Panc1 (cell line): Measurements from ENCODE around the gene CDSN. TPM values are rescaled to one million over a fixed set of nuclear protein-coding genes. Genes with fewer than 3 reads are reported as not detected.

Experiments
- ATAC-seq: fragments of 200-7000 bp; cut with Tn5 transposase; 2 replicates; pipeline ENCODE4 v1.9.1; 2020; ENCODE audit warnings: mild to moderate bottlenecking, moderate library complexity
- BruUV-seq: library from RNA; stranded (reverse); fragments of 400-500 nt; replicated peaks from 2 replicates; lab custom pipeline; 2021; lab: Mats Ljungman, UMichigan
- CTCF ChIA-PET: fragments of 300-600 bp; sonication (Branson Sonifier 250); formaldehyde crosslinking; loops from one replicate; lab custom pipeline; 2022; ENCODE audit warnings: antibody characterized with exemption; lab: Charles Lee
- POLR2A ChIA-PET: fragments of 300-600 bp; sonication (Branson Sonifier 250); formaldehyde crosslinking; loops from one replicate; lab custom pipeline; 2022; ENCODE audit warnings: antibody characterized with exemption; lab: Charles Lee
- DNase-seq: peaks from one replicate; pipeline ENCODE4 v3.0.0-alpha.2; 2010; ENCODE audit warnings: low read depth, low spot score
- H3K27ac ChIP-seq: 2 replicates; pipeline ENCODE4 v1.5.1; 2011; ENCODE audit warnings: mild to moderate bottlenecking, low read length, inconsistent platforms
- H3K27me3 ChIP-seq: fragments of 200-500 bp; sonication (Bioruptor generic); 2 replicates; pipeline ENCODE4 v1.6.0; 2014; ENCODE audit warnings: low read length, inconsistent platforms; ENCODE audit not compliant: control insufficient read depth, insufficient read depth
- H3K36me3 ChIP-seq: fragments of 200-500 bp; sonication (Bioruptor generic); 2 replicates; pipeline ENCODE4 v1.5.1; 2014; ENCODE audit warnings: inconsistent platforms, mild to moderate bottlenecking, low read length, moderate library complexity; ENCODE audit not compliant: control insufficient read depth, insufficient read depth
- H3K4me1 ChIP-seq: 2 replicates; pipeline ENCODE4 v1.5.1; 2011; ENCODE audit warnings: inconsistent platforms, mild to moderate bottlenecking, low read length, moderate library complexity; ENCODE audit not compliant: control insufficient read depth, insufficient read depth
- H3K4me3 ChIP-seq, 2 experiments: 2 replicates each; pipeline ENCODE4 v1.5.1; 2011 to 2012; ENCODE audit warnings: low read depth in 2 of 2, low read length in 2 of 2, mild to moderate bottlenecking in 2 of 2, inconsistent platforms in 1 of 2, moderate library complexity in 1 of 2
- H3K9me3 ChIP-seq: fragments of 200-500 bp; sonication (Bioruptor generic); 2 replicates; pipeline ENCODE4 v1.5.1; 2014; ENCODE audit warnings: low read depth, mild to moderate bottlenecking, inconsistent platforms, low read length, moderate library complexity; ENCODE audit not compliant: control insufficient read depth, insufficient read depth
- POLR2AphosphoS5 ChIP-seq: IDR thresholded peaks from 2 replicates; pipeline ENCODE4 v1.6.1; 2012; ENCODE audit warnings: mild to moderate bottlenecking, low read depth, low read length, moderate library complexity
- REST ChIP-seq, 2 experiments: IDR thresholded peaks; 2 replicates each; pipeline ENCODE4 v1.6.1; 2011 to 2012; ENCODE audit warnings: low read depth in 2 of 2, control low read depth in 1 of 2, low read length in 1 of 2, mild to moderate bottlenecking in 1 of 2, moderate library complexity in 1 of 2; ENCODE audit not compliant: insufficient read depth in 1 of 2
- SIN3A ChIP-seq: IDR thresholded peaks from 2 replicates; pipeline ENCODE4 v1.6.1; 2012; ENCODE audit warnings: low read depth, mild to moderate bottlenecking, low read length, moderate library complexity, borderline replicate concordance; ENCODE audit not compliant: insufficient read depth
- TCF7L2 ChIP-seq: IDR thresholded peaks from 2 replicates; pipeline ENCODE4 v1.6.1; 2011; ENCODE audit warnings: mild to moderate bottlenecking, low read depth, low read length, inconsistent platforms
- in situ Hi-C: cut with HindIII; loops from 2 replicates; pipeline ENCODE4 v1.10.0; 2016; ENCODE audit warnings: low sequenced_read_pairs, low pct_unique_long_range_greater_than_20kb
- intact Hi-C: fragments of 100-400 bp; cut with micrococcal nuclease; formaldehyde crosslinking; loops from one replicate; pipeline ENCODE4 v1.10.0; 2022; ENCODE audit not compliant: unreplicated experiment
- total RNA-seq: library from RNA; stranded (reverse); gene quantifications from one replicate; pipeline ENCODE4 v1.2.1, GENCODE V29; 2021; ENCODE audit not compliant: unreplicated experiment
- TF ChIP-seq, protein P1 (sequence below): fragments of 450-650 bp; IDR thresholded peaks from 2 replicates; pipeline ENCODE4 v1.5.1; 2017; ENCODE audit warnings: mild to moderate bottlenecking

CDSN gene
- total RNA-seq, 1 experiment from 2014 or later, result not detected

GRCh38 chr6:31110825-31111582, 9.2 kb downstream of the CDSN start:
- in situ Hi-C loops (no loop called here), intact Hi-C loops (no loop called here)
- no peaks in the 10 kb centered on the region for H3K36me3 ChIP-seq
- TF ChIP-seq, protein P1, sequence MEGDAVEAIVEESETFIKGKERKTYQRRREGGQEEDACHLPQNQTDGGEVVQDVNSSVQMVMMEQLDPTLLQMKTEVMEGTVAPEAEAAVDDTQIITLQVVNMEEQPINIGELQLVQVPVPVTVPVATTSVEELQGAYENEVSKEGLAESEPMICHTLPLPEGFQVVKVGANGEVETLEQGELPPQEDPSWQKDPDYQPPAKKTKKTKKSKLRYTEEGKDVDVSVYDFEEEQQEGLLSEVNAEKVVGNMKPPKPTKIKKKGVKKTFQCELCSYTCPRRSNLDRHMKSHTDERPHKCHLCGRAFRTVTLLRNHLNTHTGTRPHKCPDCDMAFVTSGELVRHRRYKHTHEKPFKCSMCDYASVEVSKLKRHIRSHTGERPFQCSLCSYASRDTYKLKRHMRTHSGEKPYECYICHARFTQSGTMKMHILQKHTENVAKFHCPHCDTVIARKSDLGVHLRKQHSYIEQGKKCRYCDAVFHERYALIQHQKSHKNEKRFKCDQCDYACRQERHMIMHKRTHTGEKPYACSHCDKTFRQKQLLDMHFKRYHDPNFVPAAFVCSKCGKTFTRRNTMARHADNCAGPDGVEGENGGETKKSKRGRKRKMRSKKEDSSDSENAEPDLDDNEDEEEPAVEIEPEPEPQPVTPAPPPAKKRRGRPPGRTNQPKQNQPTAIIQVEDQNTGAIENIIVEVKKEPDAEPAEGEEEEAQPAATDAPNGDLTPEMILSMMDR, result no peak
- TF ChIP-seq TCF7L2, result no peak
- no TSS peak for BruUV-seq
- POLR2A ChIA-PET, result interaction anchor here (0.6 kb wide), 1 partner anchor 47 kb away, joined by 3 read pairs; the partner anchor contains the start of gene CCHCR1
- CTCF ChIA-PET, result interaction anchor here (0.7 to 0.9 kb wide), 2 partner anchors 9 to 24 kb away, joined by 3 read pairs; no protein-coding TSS in a partner anchor
- no peak overlapping the region for H3K4me3 ChIP-seq
- ATAC-seq, result no peak
- no peaks in the 10 kb centered on the region for H3K9me3 ChIP-seq
- H3K4me1 ChIP-seq, result peaks cover 18% of the 10 kb centered on the region
- H3K27me3 ChIP-seq, result no peaks in the 10 kb centered on the region; the same call in 1 of the 2 replicates
- no peak overlapping the region for H3K27ac ChIP-seq
- no peak for DNase-seq

DNA sequence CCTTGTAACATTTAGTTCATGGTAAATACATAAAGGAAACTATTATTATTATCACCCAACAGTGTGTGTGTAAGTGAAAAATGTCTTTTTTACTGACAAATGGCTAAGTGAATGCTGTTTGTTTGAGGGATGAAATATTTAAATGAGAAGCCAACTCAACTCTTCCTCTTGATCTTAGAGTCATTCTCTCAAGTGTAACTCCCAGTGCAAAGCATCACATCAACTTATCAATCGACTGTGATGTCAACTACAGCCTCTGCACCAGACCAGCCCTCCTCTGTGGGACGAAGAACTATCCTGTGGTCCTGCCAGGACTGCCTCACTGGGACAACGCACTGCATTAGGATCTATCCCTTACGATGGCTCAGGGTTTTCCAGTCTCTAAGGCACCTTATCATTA, 13.2 kb downstream of the CDSN start:
- no peak overlapping the region for H3K4me3 ChIP-seq
- in situ Hi-C loops, result no loop called here
- ChIA-PET POLR2A (no interaction called here), CTCF (no interaction called here)
- no peaks in the 10 kb centered on the region for H3K36me3 ChIP-seq
- no peaks in the 10 kb centered on the region for H3K9me3 ChIP-seq
- intact Hi-C loops, result no loop called here
- H3K27me3 ChIP-seq, result no peaks in the 10 kb centered on the region; the same call in 1 of the 2 replicates
- ATAC-seq (no peak), DNase-seq (no peak)
- no TSS peak for BruUV-seq
- H3K27ac ChIP-seq, result no peak overlapping the region
- no peak for TF ChIP-seq REST (IDR thresholded peaks at IDR 0.05; ENCODE audit: insufficient read depth in 1 of 2, low read depth in 2 of 2, low read length in 1 of 2)
- TF ChIP-seq, protein P1, result no peak
- TF ChIP-seq POLR2AphosphoS5, result no peak
- TF ChIP-seq SIN3A, result no peak
- no peak for TF ChIP-seq TCF7L2
- 0 out of 2 replicates have a peak, but pooled peaks cover 2% of the 10 kb centered on the region for H3K4me1 ChIP-seq
